Tibial nerve (tissue), 4 donors: ENCODE measurements around the gene DISC1.

Source experiments
- EP300 ChIP-seq, 2 donors: sonication (generic); formaldehyde crosslinking; IDR thresholded peaks; one replicate each; pipeline ENCODE4 v1.6.1; 2017; ENCODE audit warnings: antibody characterized with exemption in 2 of 2, mild to moderate bottlenecking in 1 of 2
- TF ChIP-seq, protein P1 (sequence below), 5 experiments: fragments of 200-600 bp in 3 of 5; fragments of 450-650 bp in 2 of 5; sonication (generic) in 3 of 5; IDR thresholded peaks; one replicate each; pipeline ENCODE4 v1.5.1; 2016 to 2019; ENCODE audit warnings: antibody characterized with exemption in 5 of 5, mild to moderate bottlenecking in 3 of 5, moderate library complexity in 2 of 5

DNA sequence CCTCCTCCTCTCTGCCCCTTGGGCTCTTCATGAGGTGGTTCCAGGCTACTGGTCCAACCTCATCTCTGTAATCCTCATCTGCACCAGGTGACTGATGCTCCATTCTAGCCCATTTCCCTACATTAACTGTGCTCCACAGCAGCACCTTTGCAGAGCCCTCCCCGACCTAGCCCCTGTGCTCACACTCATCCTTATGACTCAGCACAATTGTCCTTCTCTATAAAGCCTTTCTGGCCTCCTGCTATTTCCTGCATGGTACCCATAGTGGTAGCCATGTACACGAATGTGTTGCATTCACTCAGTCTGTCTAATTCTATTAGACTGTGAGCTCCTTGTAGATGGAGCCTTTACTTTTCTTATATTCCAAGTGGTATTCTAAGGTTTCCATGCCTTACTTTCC is 339.0 kb downstream of the DISC1 start:
- TF ChIP-seq, protein P1, sequence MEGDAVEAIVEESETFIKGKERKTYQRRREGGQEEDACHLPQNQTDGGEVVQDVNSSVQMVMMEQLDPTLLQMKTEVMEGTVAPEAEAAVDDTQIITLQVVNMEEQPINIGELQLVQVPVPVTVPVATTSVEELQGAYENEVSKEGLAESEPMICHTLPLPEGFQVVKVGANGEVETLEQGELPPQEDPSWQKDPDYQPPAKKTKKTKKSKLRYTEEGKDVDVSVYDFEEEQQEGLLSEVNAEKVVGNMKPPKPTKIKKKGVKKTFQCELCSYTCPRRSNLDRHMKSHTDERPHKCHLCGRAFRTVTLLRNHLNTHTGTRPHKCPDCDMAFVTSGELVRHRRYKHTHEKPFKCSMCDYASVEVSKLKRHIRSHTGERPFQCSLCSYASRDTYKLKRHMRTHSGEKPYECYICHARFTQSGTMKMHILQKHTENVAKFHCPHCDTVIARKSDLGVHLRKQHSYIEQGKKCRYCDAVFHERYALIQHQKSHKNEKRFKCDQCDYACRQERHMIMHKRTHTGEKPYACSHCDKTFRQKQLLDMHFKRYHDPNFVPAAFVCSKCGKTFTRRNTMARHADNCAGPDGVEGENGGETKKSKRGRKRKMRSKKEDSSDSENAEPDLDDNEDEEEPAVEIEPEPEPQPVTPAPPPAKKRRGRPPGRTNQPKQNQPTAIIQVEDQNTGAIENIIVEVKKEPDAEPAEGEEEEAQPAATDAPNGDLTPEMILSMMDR (IDR thresholded peaks at IDR 0.05) = no peak
- no peak for TF ChIP-seq EP300 (IDR thresholded peaks at IDR 0.05)
